ENCODE results near the gene IMP4. TPM values are rescaled to one million over a fixed set of nuclear protein-coding genes. Genes with fewer than 3 reads are reported as not detected.
A peak's percentile ranks its signal among the peaks of the same experiment; 100 is the strongest.

IMP4 gene
- total RNA-seq, 1 experiment from 2014 or later, result 89.2 TPM

DNA sequence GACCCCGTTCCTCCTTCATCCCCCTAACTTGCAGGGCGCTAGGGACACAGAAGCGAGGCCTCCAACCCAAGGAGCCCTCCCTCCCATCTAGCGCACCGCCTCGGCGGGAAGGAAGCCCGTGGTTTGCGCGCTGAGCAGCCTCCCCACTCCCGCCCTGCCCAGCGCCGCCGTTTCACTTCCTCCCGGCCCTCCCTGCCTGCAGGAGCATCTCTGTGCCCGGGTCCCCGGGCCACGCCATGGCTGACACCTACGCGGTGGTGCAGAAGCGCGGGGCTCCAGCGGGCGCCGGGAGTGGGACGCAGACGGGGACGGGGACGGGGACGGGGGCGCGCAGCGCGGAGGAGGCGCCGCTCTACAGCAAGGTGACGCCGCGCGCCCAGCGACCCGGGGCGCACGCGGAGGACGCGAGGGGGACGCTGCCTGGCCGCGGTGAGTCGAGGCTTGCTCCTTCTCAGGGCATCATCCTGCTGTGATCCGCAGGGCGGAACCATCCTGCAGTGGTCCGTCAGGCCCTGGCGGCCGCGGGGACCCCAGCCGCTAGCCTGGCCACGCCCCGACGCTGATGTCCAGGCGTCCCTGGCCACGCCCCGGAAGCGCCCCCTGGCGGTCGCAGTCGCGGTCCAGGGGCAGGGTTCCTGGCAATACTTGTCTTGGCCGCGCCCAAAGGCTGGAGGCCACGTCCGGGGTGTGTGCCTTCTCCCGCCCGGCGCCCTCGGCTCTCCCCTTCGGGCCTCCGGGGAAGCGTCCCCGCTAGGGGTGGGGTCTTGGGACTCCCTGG lies 29.5 kb downstream of the IMP4 start (continued):
- TF ChIP-seq, protein P1, sequence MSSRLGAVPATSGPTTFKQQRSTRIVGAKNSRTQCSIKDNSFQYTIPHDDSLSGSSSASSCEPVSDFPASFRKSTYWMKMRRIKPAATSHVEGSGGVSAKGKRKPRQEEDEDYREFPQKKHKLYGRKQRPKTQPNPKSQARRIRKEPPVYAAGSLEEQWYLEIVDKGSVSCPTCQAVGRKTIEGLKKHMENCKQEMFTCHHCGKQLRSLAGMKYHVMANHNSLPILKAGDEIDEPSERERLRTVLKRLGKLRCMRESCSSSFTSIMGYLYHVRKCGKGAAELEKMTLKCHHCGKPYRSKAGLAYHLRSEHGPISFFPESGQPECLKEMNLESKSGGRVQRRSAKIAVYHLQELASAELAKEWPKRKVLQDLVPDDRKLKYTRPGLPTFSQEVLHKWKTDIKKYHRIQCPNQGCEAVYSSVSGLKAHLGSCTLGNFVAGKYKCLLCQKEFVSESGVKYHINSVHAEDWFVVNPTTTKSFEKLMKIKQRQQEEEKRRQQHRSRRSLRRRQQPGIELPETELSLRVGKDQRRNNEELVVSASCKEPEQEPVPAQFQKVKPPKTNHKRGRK (CRISPR knock-in tag; IDR thresholded peaks at IDR 0.05; ENCODE audit: borderline replicate concordance), result no peak
- no peak for TF ChIP-seq NR2C2 (CRISPR knock-in tag; IDR thresholded peaks at IDR 0.05)
- TF ChIP-seq HMGA2 (CRISPR knock-in tag; IDR thresholded peaks at IDR 0.05), result no peak
- TF ChIP-seq ESRRA (CRISPR knock-in tag; IDR thresholded peaks at IDR 0.05; ENCODE audit: borderline replicate concordance), result peak; percentile 74; the same call in 1 of the 2 replicates
- TF ChIP-seq, protein P2, sequence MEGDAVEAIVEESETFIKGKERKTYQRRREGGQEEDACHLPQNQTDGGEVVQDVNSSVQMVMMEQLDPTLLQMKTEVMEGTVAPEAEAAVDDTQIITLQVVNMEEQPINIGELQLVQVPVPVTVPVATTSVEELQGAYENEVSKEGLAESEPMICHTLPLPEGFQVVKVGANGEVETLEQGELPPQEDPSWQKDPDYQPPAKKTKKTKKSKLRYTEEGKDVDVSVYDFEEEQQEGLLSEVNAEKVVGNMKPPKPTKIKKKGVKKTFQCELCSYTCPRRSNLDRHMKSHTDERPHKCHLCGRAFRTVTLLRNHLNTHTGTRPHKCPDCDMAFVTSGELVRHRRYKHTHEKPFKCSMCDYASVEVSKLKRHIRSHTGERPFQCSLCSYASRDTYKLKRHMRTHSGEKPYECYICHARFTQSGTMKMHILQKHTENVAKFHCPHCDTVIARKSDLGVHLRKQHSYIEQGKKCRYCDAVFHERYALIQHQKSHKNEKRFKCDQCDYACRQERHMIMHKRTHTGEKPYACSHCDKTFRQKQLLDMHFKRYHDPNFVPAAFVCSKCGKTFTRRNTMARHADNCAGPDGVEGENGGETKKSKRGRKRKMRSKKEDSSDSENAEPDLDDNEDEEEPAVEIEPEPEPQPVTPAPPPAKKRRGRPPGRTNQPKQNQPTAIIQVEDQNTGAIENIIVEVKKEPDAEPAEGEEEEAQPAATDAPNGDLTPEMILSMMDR (IDR thresholded peaks at IDR 0.05), result peak; percentile 93
- no peak for TF ChIP-seq OVOL2 (CRISPR knock-in tag; IDR thresholded peaks at IDR 0.05; ENCODE audit: borderline replicate concordance)
- TF ChIP-seq, protein P3, sequence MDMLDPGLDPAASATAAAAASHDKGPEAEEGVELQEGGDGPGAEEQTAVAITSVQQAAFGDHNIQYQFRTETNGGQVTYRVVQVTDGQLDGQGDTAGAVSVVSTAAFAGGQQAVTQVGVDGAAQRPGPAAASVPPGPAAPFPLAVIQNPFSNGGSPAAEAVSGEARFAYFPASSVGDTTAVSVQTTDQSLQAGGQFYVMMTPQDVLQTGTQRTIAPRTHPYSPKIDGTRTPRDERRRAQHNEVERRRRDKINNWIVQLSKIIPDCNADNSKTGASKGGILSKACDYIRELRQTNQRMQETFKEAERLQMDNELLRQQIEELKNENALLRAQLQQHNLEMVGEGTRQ (CRISPR knock-in tag; IDR thresholded peaks at IDR 0.05), result no peak
- TF ChIP-seq RORB (CRISPR knock-in tag; IDR thresholded peaks at IDR 0.05), result no peak
- TF ChIP-seq ZNF416 (CRISPR knock-in tag; IDR thresholded peaks at IDR 0.05), result no peak
- TF ChIP-seq, protein P4, sequence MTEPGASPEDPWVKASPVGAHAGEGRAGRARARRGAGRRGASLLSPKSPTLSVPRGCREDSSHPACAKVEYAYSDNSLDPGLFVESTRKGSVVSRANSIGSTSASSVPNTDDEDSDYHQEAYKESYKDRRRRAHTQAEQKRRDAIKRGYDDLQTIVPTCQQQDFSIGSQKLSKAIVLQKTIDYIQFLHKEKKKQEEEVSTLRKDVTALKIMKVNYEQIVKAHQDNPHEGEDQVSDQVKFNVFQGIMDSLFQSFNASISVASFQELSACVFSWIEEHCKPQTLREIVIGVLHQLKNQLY (CRISPR knock-in tag; IDR thresholded peaks at IDR 0.05), result no peak
- TF ChIP-seq ZNF232 (CRISPR knock-in tag; IDR thresholded peaks at IDR 0.05), result no peak
- peak; percentile 86 for TF ChIP-seq CREM (CRISPR knock-in tag; IDR thresholded peaks at IDR 0.05)
- no peak for TF ChIP-seq GABPB1 (CRISPR knock-in tag; IDR thresholded peaks at IDR 0.05)
- peak; percentile 97 for TF ChIP-seq SP1 (CRISPR knock-in tag; conservative IDR thresholded peaks at IDR 0.05)
- TF ChIP-seq, protein P5, sequence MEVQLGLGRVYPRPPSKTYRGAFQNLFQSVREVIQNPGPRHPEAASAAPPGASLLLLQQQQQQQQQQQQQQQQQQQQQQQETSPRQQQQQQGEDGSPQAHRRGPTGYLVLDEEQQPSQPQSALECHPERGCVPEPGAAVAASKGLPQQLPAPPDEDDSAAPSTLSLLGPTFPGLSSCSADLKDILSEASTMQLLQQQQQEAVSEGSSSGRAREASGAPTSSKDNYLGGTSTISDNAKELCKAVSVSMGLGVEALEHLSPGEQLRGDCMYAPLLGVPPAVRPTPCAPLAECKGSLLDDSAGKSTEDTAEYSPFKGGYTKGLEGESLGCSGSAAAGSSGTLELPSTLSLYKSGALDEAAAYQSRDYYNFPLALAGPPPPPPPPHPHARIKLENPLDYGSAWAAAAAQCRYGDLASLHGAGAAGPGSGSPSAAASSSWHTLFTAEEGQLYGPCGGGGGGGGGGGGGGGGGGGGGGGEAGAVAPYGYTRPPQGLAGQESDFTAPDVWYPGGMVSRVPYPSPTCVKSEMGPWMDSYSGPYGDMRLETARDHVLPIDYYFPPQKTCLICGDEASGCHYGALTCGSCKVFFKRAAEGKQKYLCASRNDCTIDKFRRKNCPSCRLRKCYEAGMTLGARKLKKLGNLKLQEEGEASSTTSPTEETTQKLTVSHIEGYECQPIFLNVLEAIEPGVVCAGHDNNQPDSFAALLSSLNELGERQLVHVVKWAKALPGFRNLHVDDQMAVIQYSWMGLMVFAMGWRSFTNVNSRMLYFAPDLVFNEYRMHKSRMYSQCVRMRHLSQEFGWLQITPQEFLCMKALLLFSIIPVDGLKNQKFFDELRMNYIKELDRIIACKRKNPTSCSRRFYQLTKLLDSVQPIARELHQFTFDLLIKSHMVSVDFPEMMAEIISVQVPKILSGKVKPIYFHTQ (CRISPR knock-in tag; IDR thresholded peaks at IDR 0.05), result no peak
- TF ChIP-seq, protein P6, sequence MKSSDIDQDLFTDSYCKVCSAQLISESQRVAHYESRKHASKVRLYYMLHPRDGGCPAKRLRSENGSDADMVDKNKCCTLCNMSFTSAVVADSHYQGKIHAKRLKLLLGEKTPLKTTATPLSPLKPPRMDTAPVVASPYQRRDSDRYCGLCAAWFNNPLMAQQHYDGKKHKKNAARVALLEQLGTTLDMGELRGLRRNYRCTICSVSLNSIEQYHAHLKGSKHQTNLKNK (CRISPR knock-in tag; IDR thresholded peaks at IDR 0.05), result no peak
- no peak for TF ChIP-seq SMAD4 (CRISPR knock-in tag; IDR thresholded peaks at IDR 0.05)

Measured in WTC11 (cell line).